Colonic mucosa (tissue), 4 donors: ENCODE results near the gene MRPS12. TPM values are rescaled to one million over a fixed set of nuclear protein-coding genes. Genes with fewer than 3 reads are reported as not detected.

Source experiments
- DNase-seq: peaks from one replicate; pipeline ENCODE4 v3.0.0-alpha.2; 2020
- H3K27ac ChIP-seq: fragments of 200-600 bp; one replicate; pipeline ENCODE4 v1.8.0; 2021
- H3K27me3 ChIP-seq: fragments of 200-600 bp; one replicate; pipeline ENCODE4 v1.8.0; 2021
- H3K36me3 ChIP-seq: fragments of 200-600 bp; one replicate; pipeline ENCODE4 v1.8.0; 2021
- H3K4me1 ChIP-seq: fragments of 200-600 bp; one replicate; pipeline ENCODE4 v1.8.0; 2021; ENCODE audit warnings: mild to moderate bottlenecking
- H3K4me3 ChIP-seq: fragments of 200-600 bp; one replicate; pipeline ENCODE4 v1.8.0; 2021
- H3K9ac ChIP-seq, 2 donors: one replicate each; pipeline ENCODE4 v1.7.0; 2013; ENCODE audit warnings: control low read depth in 2 of 2, low read depth in 2 of 2, low read length in 2 of 2
- H3K9me3 ChIP-seq: fragments of 200-600 bp; one replicate; pipeline ENCODE4 v1.8.0; 2021
- intact Hi-C: fragments of 100-400 bp; cut with DNase I; formaldehyde crosslinking; loops from one replicate; pipeline ENCODE4 v1.14.1; 2022
- total RNA-seq, 2 donors: library from RNA; stranded (reverse); fragmentation: NEBNext Ultra II Directional in 1 of 2; extraction: Animal tissue kit (Norgen Biotek cat#: 25700) in 1 of 2; gene quantifications; one replicate each; pipeline ENCODE4 v1.2.1, GENCODE V29; 2021
- TF ChIP-seq, protein P1 (sequence below): fragments of 200-600 bp; IDR thresholded peaks from one replicate; pipeline ENCODE4 v1.8.0; 2022; ENCODE audit warnings: antibody characterized with exemption, mild to moderate bottlenecking
- donor health status: healthy.
- donor health status: DM: no; HTN: no; CAD: no.
- donor health status: DM: no; HTN: no; CAD: no.

Gene MRPS12
- total RNA-seq, 2 donors from 2014 or later = 38.0 to 107 TPM

- Histone ChIP-seq H3K9me3 (no peaks in the 10 kb centered on the region), H3K4me3 (no peak overlapping the region), H3K4me1 (no peaks in the 10 kb centered on the region), H3K36me3 (no peaks in the 10 kb centered on the region), H3K9ac (no peak overlapping the region), H3K27ac (no peak overlapping the region), H3K27me3 (peaks cover 9% of the 10 kb centered on the region)
- no peak for DNase-seq
- TF ChIP-seq, protein P1, sequence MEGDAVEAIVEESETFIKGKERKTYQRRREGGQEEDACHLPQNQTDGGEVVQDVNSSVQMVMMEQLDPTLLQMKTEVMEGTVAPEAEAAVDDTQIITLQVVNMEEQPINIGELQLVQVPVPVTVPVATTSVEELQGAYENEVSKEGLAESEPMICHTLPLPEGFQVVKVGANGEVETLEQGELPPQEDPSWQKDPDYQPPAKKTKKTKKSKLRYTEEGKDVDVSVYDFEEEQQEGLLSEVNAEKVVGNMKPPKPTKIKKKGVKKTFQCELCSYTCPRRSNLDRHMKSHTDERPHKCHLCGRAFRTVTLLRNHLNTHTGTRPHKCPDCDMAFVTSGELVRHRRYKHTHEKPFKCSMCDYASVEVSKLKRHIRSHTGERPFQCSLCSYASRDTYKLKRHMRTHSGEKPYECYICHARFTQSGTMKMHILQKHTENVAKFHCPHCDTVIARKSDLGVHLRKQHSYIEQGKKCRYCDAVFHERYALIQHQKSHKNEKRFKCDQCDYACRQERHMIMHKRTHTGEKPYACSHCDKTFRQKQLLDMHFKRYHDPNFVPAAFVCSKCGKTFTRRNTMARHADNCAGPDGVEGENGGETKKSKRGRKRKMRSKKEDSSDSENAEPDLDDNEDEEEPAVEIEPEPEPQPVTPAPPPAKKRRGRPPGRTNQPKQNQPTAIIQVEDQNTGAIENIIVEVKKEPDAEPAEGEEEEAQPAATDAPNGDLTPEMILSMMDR = no peak
- intact Hi-C loops = no loop called here
Observed at GRCh38 chr19:38980583-38981374, 50.0 kb downstream of the MRPS12 start.

Other genes with a start within 250 kb of the MRPS12 start
- gene CAPN12, start 186.5 kb upstream of the MRPS12 start, total RNA-seq = 1 to 10 TPM; 5.2 to 5.7 TPM
- gene LGALS7, start 157.4 kb upstream of the MRPS12 start, total RNA-seq = not detected
- not detected for gene LGALS7B, start 141.7 kb upstream of the MRPS12 start, total RNA-seq
- gene LGALS4, start 118.0 kb upstream of the MRPS12 start, total RNA-seq = 1,000 to 10,000 TPM; 6,357 to 8,309 TPM
- 100 to 1,000 TPM; 264 to 335 TPM for gene ECH1, start 99.2 kb upstream of the MRPS12 start, total RNA-seq
- 100 to 1,000 TPM; 305 to 418 TPM for gene HNRNPL, start 81.0 kb upstream of the MRPS12 start, total RNA-seq
- 1 to 10 TPM; 3.6 to 5.1 TPM for gene RINL, start 52.7 kb upstream of the MRPS12 start, total RNA-seq
- gene SIRT2, start 31.3 kb upstream of the MRPS12 start, total RNA-seq = 10 to 100 TPM; 28.0 to 32.9 TPM
- 10 to 100 TPM; 40.7 to 52.4 TPM for gene NFKBIB, start 31.0 kb upstream of the MRPS12 start, total RNA-seq
- gene CCER2, start 18.8 kb upstream of the MRPS12 start, total RNA-seq = not detected
- gene SARS2, start 181 bp upstream of the MRPS12 start, total RNA-seq = 10 to 100 TPM; 27.2 to 37.2 TPM
- gene FBXO17, start 44.8 kb downstream of the MRPS12 start, total RNA-seq = 1 to 10 TPM; 1.7 to 1.9 TPM
- gene FBXO27, start 101.6 kb downstream of the MRPS12 start, total RNA-seq = 1 to 10 TPM; 1.1 to 2.4 TPM
- gene ACP7, start 153.4 kb downstream of the MRPS12 start, total RNA-seq = not detected
- gene PAK4, start 194.8 kb downstream of the MRPS12 start, total RNA-seq = 100 to 1,000 TPM in 1 of 2 donors, 10 to 100 TPM in 1; 85.5 to 127 TPM